Trophoblast cell (in vitro differentiated cells and primary cell): ENCODE measurements around the gene NIFK.
A peak's percentile ranks its signal among the peaks of the same experiment; 100 is the strongest.
"Not testable (repeated sequence)": the region's sequence is repeated elsewhere in the genome, so short reads cannot be mapped to it uniquely, and the experiment has no call there.

Experiments used
- DNase-seq, 2 donors: peaks; one replicate each; pipeline ENCODE4 v3.0.0-alpha.2; 2016
- H2AFZ ChIP-seq: 2 replicates; pipeline ENCODE4 v1.6.1; 2013; ENCODE audit warnings: low read length, moderate library complexity, mild to moderate bottlenecking; ENCODE audit not compliant: insufficient read depth, poor library complexity
- H2AK5ac ChIP-seq: 2 replicates; pipeline ENCODE4 v1.6.1; 2013; ENCODE audit warnings: mild to moderate bottlenecking, low read length
- H2BK120ac ChIP-seq: 2 replicates; pipeline ENCODE4 v1.6.1; 2013; ENCODE audit warnings: low read length, mild to moderate bottlenecking, moderate library complexity; ENCODE audit not compliant: insufficient read depth, poor library complexity
- H2BK12ac ChIP-seq: 2 replicates; pipeline ENCODE4 v1.6.1; 2013; ENCODE audit warnings: mild to moderate bottlenecking, low read length, moderate library complexity
- H2BK5ac ChIP-seq: 2 replicates; pipeline ENCODE4 v1.6.1; 2013; ENCODE audit warnings: low read length, low read depth, moderate library complexity, mild to moderate bottlenecking; ENCODE audit not compliant: poor library complexity
- H3K14ac ChIP-seq: 2 replicates; pipeline ENCODE4 v1.6.1; 2013; ENCODE audit warnings: mild to moderate bottlenecking, low read length
- H3K18ac ChIP-seq: 2 replicates; pipeline ENCODE4 v1.6.1; 2013; ENCODE audit warnings: mild to moderate bottlenecking, low read length
- H3K23ac ChIP-seq: 2 replicates; pipeline ENCODE4 v1.6.1; 2013; ENCODE audit warnings: low read length
- H3K27ac ChIP-seq: 2 replicates; pipeline ENCODE4 v1.5.1; 2013; ENCODE audit warnings: low read depth, mild to moderate bottlenecking, inconsistent platforms, low read length, moderate library complexity
- H3K27me3 ChIP-seq: 2 replicates; pipeline ENCODE4 v1.6.1; 2013; ENCODE audit warnings: inconsistent platforms, mild to moderate bottlenecking, low read length, moderate library complexity; ENCODE audit not compliant: insufficient read depth
- H3K36me3 ChIP-seq, 2 experiments: 1 replicate in 1 of 2; 2 replicates in 1 of 2; pipeline ENCODE4 v1.6.1; 2013; ENCODE audit warnings: low read length in 2 of 2, mild to moderate bottlenecking in 2 of 2, moderate library complexity in 1 of 2; ENCODE audit not compliant: insufficient read depth in 2 of 2, control insufficient read depth in 1 of 2
- H3K4ac ChIP-seq: 2 replicates; pipeline ENCODE4 v1.6.1; 2013; ENCODE audit warnings: low read depth, mild to moderate bottlenecking, low read length, moderate library complexity
- H3K4me1 ChIP-seq, 2 experiments: 1 replicate in 1 of 2; 2 replicates in 1 of 2; pipeline ENCODE4 v1.6.1; 2013; ENCODE audit warnings: low read length in 2 of 2, mild to moderate bottlenecking in 2 of 2, moderate library complexity in 1 of 2; ENCODE audit not compliant: insufficient read depth in 2 of 2, control insufficient read depth in 1 of 2
- H3K4me2 ChIP-seq: 2 replicates; pipeline ENCODE4 v1.6.1; 2013; ENCODE audit warnings: inconsistent platforms, mild to moderate bottlenecking, low read length, moderate library complexity
- H3K4me3 ChIP-seq: 2 replicates; pipeline ENCODE4 v1.5.1; 2013; ENCODE audit warnings: mild to moderate bottlenecking, low read depth, low read length, inconsistent platforms
- H3K79me1 ChIP-seq: one replicate; pipeline ENCODE4 v1.6.1; 2013; ENCODE audit warnings: low read length
- H3K79me2 ChIP-seq: 2 replicates; pipeline ENCODE4 v1.6.1; 2013; ENCODE audit warnings: low read length, mild to moderate bottlenecking; ENCODE audit not compliant: control insufficient read depth, insufficient read depth, poor library complexity
- H3K9ac ChIP-seq: 2 replicates; pipeline ENCODE4 v1.6.1; 2013; ENCODE audit warnings: mild to moderate bottlenecking, low read length
- H3K9me3 ChIP-seq: 2 replicates; pipeline ENCODE4 v1.6.1; 2013; ENCODE audit warnings: low read depth, mild to moderate bottlenecking, control low read depth, inconsistent platforms, low read length; ENCODE audit not compliant: insufficient read depth
- H4K12ac ChIP-seq: 2 replicates; pipeline ENCODE4 v1.6.1; 2013; ENCODE audit warnings: low read depth, mild to moderate bottlenecking, low read length, moderate library complexity
- H4K8ac ChIP-seq: 2 replicates; pipeline ENCODE4 v1.6.1; 2013; ENCODE audit warnings: low read depth, mild to moderate bottlenecking, low read length, moderate library complexity
- H4K91ac ChIP-seq: one replicate; pipeline ENCODE4 v1.6.1; 2013; ENCODE audit warnings: low read depth, mild to moderate bottlenecking, low read length, moderate library complexity
- WGBS: extraction: QIAGEN DNeasy Blood & Tissue Kit; methylation state at CpG from one replicate; pipeline ENCODE4 v1.1.7; 2013; ENCODE audit warnings: missing lambda C conversion rate; ENCODE audit not compliant: insufficient read length, insufficient coverage; ENCODE audit errors: extremely low coverage; 5-methylcytosine and 5-hydroxymethylcytosine counted together

NIFK gene

GRCh38 chr2:121740973-121741372 lies 4.3 kb upstream of the NIFK start:
- no peaks in the 10 kb centered on the region for H3K36me3 ChIP-seq
- H2AFZ ChIP-seq = no peak overlapping the region
- H3K27me3 ChIP-seq = no peaks in the 10 kb centered on the region
- peaks cover 6% of the 10 kb centered on the region for H3K79me2 ChIP-seq
- H3K23ac ChIP-seq = no peak overlapping the region
- H3K79me1 ChIP-seq = peaks cover 4% of the 10 kb centered on the region
- H4K12ac ChIP-seq = no peak overlapping the region
- DNase-seq = no peak
- H3K14ac ChIP-seq = no peak overlapping the region
- H4K8ac ChIP-seq = no peak overlapping the region
- H3K18ac ChIP-seq = no peak overlapping the region
- H3K9ac ChIP-seq = no peak overlapping the region
- H3K4me3 ChIP-seq = no peak overlapping the region
- H2BK5ac ChIP-seq = no peak overlapping the region
- H2AK5ac ChIP-seq = no peak overlapping the region
- no CpG with 5 or more reads among the region's 6 CpGs for WGBS
- H4K91ac ChIP-seq = no peak overlapping the region
- no peaks in the 10 kb centered on the region for H3K4me1 ChIP-seq
- no peak overlapping the region for H3K4ac ChIP-seq
- no peak overlapping the region for H3K27ac ChIP-seq
- H3K9me3 ChIP-seq = no peaks in the 10 kb centered on the region
- H2BK120ac ChIP-seq = no peak overlapping the region
- H3K4me2 ChIP-seq = no peak overlapping the region
- H2BK12ac ChIP-seq = no peak overlapping the region

GRCh38 chr2:121736140-121736461 lies 574 bp downstream of the NIFK start:
- H4K91ac ChIP-seq = peak overlapping the region; percentile 89
- H2BK5ac ChIP-seq = no peak overlapping the region
- peak overlapping the region; percentile 80 for H3K9ac ChIP-seq
- H3K18ac ChIP-seq = peak overlapping the region; percentile 91
- no peak for DNase-seq
- peak overlapping the region; percentile 90 for H3K4me2 ChIP-seq
- H3K79me2 ChIP-seq = peaks cover 6% of the 10 kb centered on the region
- no peaks in the 10 kb centered on the region for H3K9me3 ChIP-seq
- peak overlapping the region; percentile 66 for H3K4ac ChIP-seq
- no peak overlapping the region for H4K12ac ChIP-seq
- no CpG with 5 or more reads among the region's 8 CpGs for WGBS
- H2AFZ ChIP-seq = peak overlapping the region; percentile 68
- peak overlapping the region; percentile 88 for H3K4me3 ChIP-seq
- H4K8ac ChIP-seq = peak overlapping the region; percentile 82
- peak overlapping the region; percentile 69 for H3K14ac ChIP-seq
- no peak overlapping the region for H2AK5ac ChIP-seq
- no peak overlapping the region for H3K27ac ChIP-seq
- peaks cover 4% of the 10 kb centered on the region for H3K79me1 ChIP-seq
- H2BK120ac ChIP-seq = peak overlapping the region; percentile 70
- H3K4me1 ChIP-seq = no peaks in the 10 kb centered on the region
- no peak overlapping the region for H2BK12ac ChIP-seq
- peaks cover 3 to 11% of the 10 kb centered on the region in 2 experiments for H3K36me3 ChIP-seq
- no peak overlapping the region for H3K23ac ChIP-seq
- no peaks in the 10 kb centered on the region for H3K27me3 ChIP-seq

GRCh38 chr2:121735518-121736074 lies 1.1 kb downstream of the NIFK start:
- Histone ChIP-seq H4K91ac (no peak overlapping the region), H2AK5ac (no peak overlapping the region), H3K9ac (no peak overlapping the region), H4K8ac (no peak overlapping the region), H3K4me1 (no peaks in the 10 kb centered on the region), H4K12ac (no peak overlapping the region), H3K4me2 (peak overlapping the region; percentile 90), H3K79me2 (peaks cover 6% of the 10 kb centered on the region), H2BK120ac (no peak overlapping the region), H3K4me3 (no peak overlapping the region), H3K14ac (no peak overlapping the region), H3K27me3 (no peaks in the 10 kb centered on the region), H2BK5ac (no peak overlapping the region), H3K27ac (no peak overlapping the region), H2AFZ (no peak overlapping the region), H3K23ac (no peak overlapping the region), H3K9me3 (no peaks in the 10 kb centered on the region), H3K4ac (peak overlapping the region; percentile 66), H2BK12ac (no peak overlapping the region), H3K79me1 (peaks cover 4% of the 10 kb centered on the region), H3K18ac (no peak overlapping the region), H3K36me3 (peaks cover 4 to 14% of the 10 kb centered on the region in 2 experiments)
- DNase-seq = peak in 1 of 2 donors; percentile 9
- WGBS = no CpG with 5 or more reads among the region's 10 CpGs

- not testable (repeated sequence) for H3K9ac ChIP-seq, H3K79me1 ChIP-seq, DNase-seq, H3K9me3 ChIP-seq, H2AK5ac ChIP-seq, H4K91ac ChIP-seq, H3K27ac ChIP-seq, H3K18ac ChIP-seq, H3K79me2 ChIP-seq, H3K4me2 ChIP-seq, H4K12ac ChIP-seq, H3K4me3 ChIP-seq, H4K8ac ChIP-seq, H2AFZ ChIP-seq, H3K14ac ChIP-seq, H2BK120ac ChIP-seq, H2BK12ac ChIP-seq, H3K27me3 ChIP-seq, H2BK5ac ChIP-seq, H3K4me1 ChIP-seq, H3K4ac ChIP-seq, H3K23ac ChIP-seq
- WGBS = no CpG with 5 or more reads among the region's 11 CpGs
- H3K36me3 ChIP-seq = peaks cover 10 to 18% of the 10 kb centered on the region in 2 experiments
Observed at GRCh38 chr2:121734544-121734943, 2.1 kb downstream of the NIFK start.
